IMR-90 (cell line): Measurements from ENCODE around the gene RAB8B.

Experiments
- BHLHE40 ChIP-seq: fragments of 150-350 bp; IDR thresholded peaks from 2 replicates; pipeline ENCODE4 v1.6.1; 2016; ENCODE audit warnings: mild to moderate bottlenecking, low read depth, low read length
- FOS ChIP-seq: fragments of 150-350 bp; IDR thresholded peaks from 2 replicates; pipeline ENCODE4 v1.6.1; 2016; ENCODE audit warnings: low read depth, low read length
- MAFK ChIP-seq: IDR thresholded peaks from 2 replicates; pipeline ENCODE4 v1.6.1; 2012; ENCODE audit warnings: low read depth, low read length, improper control_type of control experiment
- MAZ ChIP-seq: IDR thresholded peaks from 2 replicates; pipeline ENCODE4 v1.6.1; 2012; ENCODE audit warnings: low read depth, mild to moderate bottlenecking, low read length, improper control_type of control experiment, moderate library complexity, borderline replicate concordance
- NFE2L2 ChIP-seq: fragments of 150-350 bp; IDR thresholded peaks from 2 replicates; pipeline ENCODE4 v1.6.1; 2016; ENCODE audit warnings: low read depth, mild to moderate bottlenecking, low read length
- POLR2A ChIP-seq: IDR thresholded peaks from 2 replicates; pipeline ENCODE4 v1.6.1; 2012; ENCODE audit warnings: mild to moderate bottlenecking, low read depth, low read length
- RFX5 ChIP-seq: IDR thresholded peaks from 2 replicates; pipeline ENCODE4 v1.8.0; 2012; ENCODE audit warnings: low read depth, mild to moderate bottlenecking, low read length, moderate library complexity
- SMC3 ChIP-seq: fragments of 150-350 bp; IDR thresholded peaks from 2 replicates; pipeline ENCODE4 v1.6.1; 2016; ENCODE audit warnings: low read depth, mild to moderate bottlenecking, antibody characterized with exemption, low read length, moderate library complexity
- TF ChIP-seq, protein P1 (sequence below): conservative IDR thresholded peaks from 2 replicates; pipeline ENCODE4 v1.5.1; 2012; ENCODE audit warnings: mild to moderate bottlenecking, low read depth, low read length, improper control_type of control experiment

GRCh38 chr15:63197626-63198025, 8.2 kb downstream of the RAB8B start:
- TF ChIP-seq POLR2A (no peak), MAZ (no peak), FOS (no peak), SMC3 (no peak), NFE2L2 (no peak), BHLHE40 (no peak), RFX5 (no peak), MAFK (no peak)
- TF ChIP-seq, protein P1, sequence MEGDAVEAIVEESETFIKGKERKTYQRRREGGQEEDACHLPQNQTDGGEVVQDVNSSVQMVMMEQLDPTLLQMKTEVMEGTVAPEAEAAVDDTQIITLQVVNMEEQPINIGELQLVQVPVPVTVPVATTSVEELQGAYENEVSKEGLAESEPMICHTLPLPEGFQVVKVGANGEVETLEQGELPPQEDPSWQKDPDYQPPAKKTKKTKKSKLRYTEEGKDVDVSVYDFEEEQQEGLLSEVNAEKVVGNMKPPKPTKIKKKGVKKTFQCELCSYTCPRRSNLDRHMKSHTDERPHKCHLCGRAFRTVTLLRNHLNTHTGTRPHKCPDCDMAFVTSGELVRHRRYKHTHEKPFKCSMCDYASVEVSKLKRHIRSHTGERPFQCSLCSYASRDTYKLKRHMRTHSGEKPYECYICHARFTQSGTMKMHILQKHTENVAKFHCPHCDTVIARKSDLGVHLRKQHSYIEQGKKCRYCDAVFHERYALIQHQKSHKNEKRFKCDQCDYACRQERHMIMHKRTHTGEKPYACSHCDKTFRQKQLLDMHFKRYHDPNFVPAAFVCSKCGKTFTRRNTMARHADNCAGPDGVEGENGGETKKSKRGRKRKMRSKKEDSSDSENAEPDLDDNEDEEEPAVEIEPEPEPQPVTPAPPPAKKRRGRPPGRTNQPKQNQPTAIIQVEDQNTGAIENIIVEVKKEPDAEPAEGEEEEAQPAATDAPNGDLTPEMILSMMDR: no peak
